Measurements from ENCODE around the gene MCU.

DNA sequence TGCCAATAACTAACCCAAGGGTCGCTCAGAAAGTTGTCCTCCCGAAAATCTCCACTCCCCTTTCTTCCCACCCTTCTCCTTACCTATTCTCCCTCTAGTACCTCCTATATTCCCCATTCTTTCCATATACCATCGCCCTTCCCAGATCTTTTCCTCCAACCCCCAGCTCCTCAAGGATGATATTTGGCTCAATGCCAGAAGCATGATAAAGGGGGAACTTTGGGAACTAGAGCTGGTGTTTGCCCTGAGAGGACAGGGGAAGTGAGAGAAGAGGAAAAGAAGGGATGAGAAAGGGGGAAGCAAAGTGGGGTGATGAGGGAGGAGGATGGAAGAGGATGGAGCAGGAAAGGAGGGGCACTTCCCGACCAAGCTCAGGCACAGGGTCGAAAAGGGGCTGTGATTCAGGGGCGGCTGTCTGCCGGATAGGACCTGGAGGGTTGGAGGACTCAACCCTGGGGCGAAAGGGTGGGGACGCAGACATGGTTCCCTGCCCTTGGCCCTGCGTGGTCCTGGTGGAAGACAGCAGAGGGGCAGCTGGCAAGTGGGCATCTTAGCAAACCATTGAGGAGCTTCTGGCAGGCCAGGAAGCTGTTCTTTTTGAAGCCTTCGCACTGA lies 203.4 kb downstream of the MCU start:
- TF ChIP-seq POLR2A (IDR thresholded peaks at IDR 0.05) (no peak), POLR2AphosphoS5 (IDR thresholded peaks at IDR 0.05) (peak in 1 of 3 donors; percentile 12)
- TF ChIP-seq, protein P1, sequence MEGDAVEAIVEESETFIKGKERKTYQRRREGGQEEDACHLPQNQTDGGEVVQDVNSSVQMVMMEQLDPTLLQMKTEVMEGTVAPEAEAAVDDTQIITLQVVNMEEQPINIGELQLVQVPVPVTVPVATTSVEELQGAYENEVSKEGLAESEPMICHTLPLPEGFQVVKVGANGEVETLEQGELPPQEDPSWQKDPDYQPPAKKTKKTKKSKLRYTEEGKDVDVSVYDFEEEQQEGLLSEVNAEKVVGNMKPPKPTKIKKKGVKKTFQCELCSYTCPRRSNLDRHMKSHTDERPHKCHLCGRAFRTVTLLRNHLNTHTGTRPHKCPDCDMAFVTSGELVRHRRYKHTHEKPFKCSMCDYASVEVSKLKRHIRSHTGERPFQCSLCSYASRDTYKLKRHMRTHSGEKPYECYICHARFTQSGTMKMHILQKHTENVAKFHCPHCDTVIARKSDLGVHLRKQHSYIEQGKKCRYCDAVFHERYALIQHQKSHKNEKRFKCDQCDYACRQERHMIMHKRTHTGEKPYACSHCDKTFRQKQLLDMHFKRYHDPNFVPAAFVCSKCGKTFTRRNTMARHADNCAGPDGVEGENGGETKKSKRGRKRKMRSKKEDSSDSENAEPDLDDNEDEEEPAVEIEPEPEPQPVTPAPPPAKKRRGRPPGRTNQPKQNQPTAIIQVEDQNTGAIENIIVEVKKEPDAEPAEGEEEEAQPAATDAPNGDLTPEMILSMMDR (IDR thresholded peaks at IDR 0.05 in 8 of 11, conservative IDR thresholded peaks at IDR 0.05 in 3 of 11), result no peak

Data from spleen (tissue), 7 donors.